Fibroblast of skin of left biceps (primary cell): ENCODE data around the gene ITCH.
"Not testable (repeated sequence)": the region's sequence is repeated elsewhere in the genome, so short reads cannot be mapped to it uniquely, and the experiment has no call there.

Experiments used
- DNase-seq, 2 experiments: peaks; one replicate each; pipeline ENCODE4 v3.0.0-alpha.2; 2013; ENCODE audit warnings: low read depth in 2 of 2

ITCH gene

GRCh38 chr20:34414525-34414924 lies 51.5 kb downstream of the ITCH start:
- DNase-seq = not testable (repeated sequence)

- DNase-seq = no peak
Measured at GRCh38 chr20:34415079-34415478, 52.0 kb downstream of the ITCH start.

- no peak for DNase-seq
Measured at GRCh38 chr20:34420146-34420545, 57.1 kb downstream of the ITCH start.

GRCh38 chr20:34420975-34421374 lies 57.9 kb downstream of the ITCH start:
- DNase-seq = no peak

GRCh38 chr20:34421766-34422466 lies 58.8 kb downstream of the ITCH start:
- DNase-seq = no peak

GRCh38 chr20:34425032-34425690 lies 62.1 kb downstream of the ITCH start:
- not testable (repeated sequence) for DNase-seq

GRCh38 chr20:34426026-34426425 lies 63.0 kb downstream of the ITCH start:
- no peak for DNase-seq

- DNase-seq = no peak
Measured at GRCh38 chr20:34427331-34427730, 64.3 kb downstream of the ITCH start.

GRCh38 chr20:34427784-34428183 lies 64.7 kb downstream of the ITCH start:
- DNase-seq = no peak

- DNase-seq = no peak
Measured at GRCh38 chr20:34431168-34431567, 68.1 kb downstream of the ITCH start.

- DNase-seq = not testable (repeated sequence)
Measured at GRCh38 chr20:34432663-34433062, 69.6 kb downstream of the ITCH start.

- DNase-seq = no peak
Measured at GRCh38 chr20:34433391-34433790, 70.3 kb downstream of the ITCH start.

- DNase-seq = no peak
Measured at GRCh38 chr20:34435589-34435988, 72.5 kb downstream of the ITCH start.

GRCh38 chr20:34437330-34437986 lies 74.4 kb downstream of the ITCH start:
- no peak for DNase-seq

GRCh38 chr20:34439168-34439567 lies 76.1 kb downstream of the ITCH start:
- DNase-seq = no peak

- DNase-seq = not testable (repeated sequence)
Measured at GRCh38 chr20:34441423-34441822, 78.3 kb downstream of the ITCH start.

GRCh38 chr20:34443546-34443945 lies 80.5 kb downstream of the ITCH start:
- DNase-seq = no peak

GRCh38 chr20:34445177-34446065 lies 82.3 kb downstream of the ITCH start:
- no peak for DNase-seq

- DNase-seq = no peak
Measured at GRCh38 chr20:34448517-34448916, 85.4 kb downstream of the ITCH start.

- no peak for DNase-seq
Measured at GRCh38 chr20:34449674-34450592, 86.9 kb downstream of the ITCH start.
